Activated naive CD4-positive, alpha-beta T cell treated with anti-CD3 and anti-CD28 coated beads, Interleukin-2, amount 50 U/mL, for 16 hours (primary cell): ENCODE results near the gene MYO7B.

ENCODE experiments used
- DNase-seq: peaks from one replicate; pipeline ENCODE4 v3.0.0-alpha.2; 2020

MYO7B gene

GRCh38 chr2:127612111-127612822 is 76.8 kb downstream of the MYO7B start:
- no peak for DNase-seq

GRCh38 chr2:127614246-127614645 is 78.8 kb downstream of the MYO7B start:
- DNase-seq, result no peak

GRCh38 chr2:127614731-127615130 is 79.2 kb downstream of the MYO7B start:
- no peak for DNase-seq

- no peak for DNase-seq
Measured at GRCh38 chr2:127615511-127616166, 80.2 kb downstream of the MYO7B start.

GRCh38 chr2:127618551-127619202 is 83.2 kb downstream of the MYO7B start:
- DNase-seq, result no peak

GRCh38 chr2:127619203-127619590 is 83.7 kb downstream of the MYO7B start:
- no peak for DNase-seq

- no peak for DNase-seq
Measured at GRCh38 chr2:127619877-127620705, 84.6 kb downstream of the MYO7B start.

- no peak for DNase-seq
Measured at GRCh38 chr2:127620866-127621265, 85.4 kb downstream of the MYO7B start.

- DNase-seq, result no peak
Measured at GRCh38 chr2:127621981-127622431, 86.5 kb downstream of the MYO7B start.

GRCh38 chr2:127622561-127623387 is 87.3 kb downstream of the MYO7B start:
- DNase-seq, result no peak

GRCh38 chr2:127623388-127624319 is 88.2 kb downstream of the MYO7B start:
- DNase-seq, result no peak

- DNase-seq, result no peak
Measured at GRCh38 chr2:127624320-127624755, 88.9 kb downstream of the MYO7B start.

GRCh38 chr2:127624756-127625571 is 89.5 kb downstream of the MYO7B start:
- DNase-seq, result no peak

GRCh38 chr2:127625572-127625951 is 90.1 kb downstream of the MYO7B start:
- no peak for DNase-seq

- DNase-seq, result no peak
Measured at GRCh38 chr2:127626175-127626574, 90.7 kb downstream of the MYO7B start.

- no peak for DNase-seq
Measured at GRCh38 chr2:127626917-127627739, 91.6 kb downstream of the MYO7B start.

GRCh38 chr2:127627740-127628571 is 92.5 kb downstream of the MYO7B start:
- no peak for DNase-seq
